ENCODE results near the gene ARL15. TPM values are rescaled to one million over a fixed set of nuclear protein-coding genes. Genes with fewer than 3 reads are reported as not detected.
A peak's percentile ranks its signal among the peaks of the same experiment; 100 is the strongest.

Gene ARL15
- total RNA-seq, 2 donors from 2014 or later: 11.4 to 22.8 TPM

GRCh38 chr5:54017580-54017979, 292.8 kb downstream of the ARL15 start:
- Histone ChIP-seq H3K9me3 (no peaks in the 10 kb centered on the region), H3K4me1 (no peaks in the 10 kb centered on the region), H3K27me3 (no peaks in the 10 kb centered on the region), H3K36me3 (no peaks in the 10 kb centered on the region), H3K4me3 (no peak overlapping the region), H3K27ac (no peak overlapping the region)
- no peak for TF ChIP-seq CTCF (IDR thresholded peaks at IDR 0.05)
- DNase-seq (ENCODE audit: low spot score): no peak

- no peak for TF ChIP-seq CTCF (IDR thresholded peaks at IDR 0.05)
- Histone ChIP-seq H3K4me3 (no peak overlapping the region), H3K9me3 (no peaks in the 10 kb centered on the region), H3K4me1 (no peaks in the 10 kb centered on the region), H3K36me3 (no peaks in the 10 kb centered on the region), H3K27ac (no peak overlapping the region), H3K27me3 (no peaks in the 10 kb centered on the region)
- DNase-seq (ENCODE audit: low spot score): peak; percentile 60
Measured at GRCh38 chr5:54013556-54014194, 296.7 kb downstream of the ARL15 start.

- no peak overlapping the region for H3K4me3 ChIP-seq
- H3K36me3 ChIP-seq: no peaks in the 10 kb centered on the region
- no peaks in the 10 kb centered on the region for H3K9me3 ChIP-seq
- no peaks in the 10 kb centered on the region for H3K4me1 ChIP-seq
- H3K27ac ChIP-seq: no peak overlapping the region
- no peaks in the 10 kb centered on the region for H3K27me3 ChIP-seq
- no peak for DNase-seq (ENCODE audit: low spot score)
- TF ChIP-seq CTCF (IDR thresholded peaks at IDR 0.05): no peak
Measured at GRCh38 chr5:54009828-54010227, 300.5 kb downstream of the ARL15 start.

- no peak for TF ChIP-seq CTCF (IDR thresholded peaks at IDR 0.05)
- no peak for DNase-seq (ENCODE audit: low spot score)
- Histone ChIP-seq H3K9me3 (no peaks in the 10 kb centered on the region), H3K27me3 (no peaks in the 10 kb centered on the region), H3K4me3 (no peak overlapping the region), H3K27ac (no peak overlapping the region), H3K36me3 (no peaks in the 10 kb centered on the region), H3K4me1 (no peaks in the 10 kb centered on the region)
Measured at GRCh38 chr5:54009357-54009756, 301.0 kb downstream of the ARL15 start.

GRCh38 chr5:54007827-54008777, 302.3 kb downstream of the ARL15 start:
- no peaks in the 10 kb centered on the region for H3K27me3 ChIP-seq
- DNase-seq (ENCODE audit: low spot score): no peak
- no peaks in the 10 kb centered on the region for H3K36me3 ChIP-seq
- H3K27ac ChIP-seq: no peak overlapping the region
- H3K4me3 ChIP-seq: no peak overlapping the region
- TF ChIP-seq CTCF (IDR thresholded peaks at IDR 0.05): no peak
- H3K4me1 ChIP-seq: no peaks in the 10 kb centered on the region
- H3K9me3 ChIP-seq: no peaks in the 10 kb centered on the region
